HG02943 (cell line): Measurements from ENCODE around the gene GART.
"Not testable (repeated sequence)": the region's sequence is repeated elsewhere in the genome, so short reads cannot be mapped to it uniquely, and the experiment has no call there.

ENCODE experiments used
- ATAC-seq: cut with Tn5 transposase; IDR thresholded peaks from one replicate; pipeline ENCODE4 v1.9.1; 2021; ENCODE audit warnings: mild to moderate bottlenecking, low read depth, moderate library complexity; ENCODE audit not compliant: unreplicated experiment

GART gene

DNA sequence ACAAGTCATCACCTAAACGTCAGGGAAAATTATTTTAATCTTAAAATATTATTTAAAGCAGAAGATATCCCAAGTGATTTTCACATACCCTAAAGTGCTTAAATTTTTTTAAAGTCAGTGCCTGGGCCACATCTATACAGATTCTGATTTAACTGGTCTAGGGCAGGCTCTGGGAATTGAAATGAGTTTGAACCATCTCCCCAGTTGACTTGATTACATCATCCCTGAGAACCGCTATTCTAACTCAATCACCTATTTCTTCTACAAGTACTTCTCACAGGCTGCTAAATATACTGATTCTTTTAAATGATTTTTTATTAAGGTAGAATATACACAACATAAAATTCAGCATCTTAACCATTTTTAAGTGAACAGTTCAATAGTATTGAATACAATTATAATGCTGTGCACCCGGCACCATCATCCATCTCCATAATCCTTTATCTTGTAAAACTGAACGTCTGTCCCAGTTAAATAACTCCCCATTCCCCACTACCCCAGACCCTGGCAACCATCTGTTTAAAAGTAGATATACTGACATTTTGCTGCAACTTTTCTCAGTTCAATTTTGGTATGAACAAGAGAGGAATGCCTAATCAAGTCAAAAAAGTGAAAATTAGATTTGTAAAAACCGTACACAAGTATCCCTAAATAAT lies 19.5 kb downstream of the GART start:
- ATAC-seq, result no peak

DNA sequence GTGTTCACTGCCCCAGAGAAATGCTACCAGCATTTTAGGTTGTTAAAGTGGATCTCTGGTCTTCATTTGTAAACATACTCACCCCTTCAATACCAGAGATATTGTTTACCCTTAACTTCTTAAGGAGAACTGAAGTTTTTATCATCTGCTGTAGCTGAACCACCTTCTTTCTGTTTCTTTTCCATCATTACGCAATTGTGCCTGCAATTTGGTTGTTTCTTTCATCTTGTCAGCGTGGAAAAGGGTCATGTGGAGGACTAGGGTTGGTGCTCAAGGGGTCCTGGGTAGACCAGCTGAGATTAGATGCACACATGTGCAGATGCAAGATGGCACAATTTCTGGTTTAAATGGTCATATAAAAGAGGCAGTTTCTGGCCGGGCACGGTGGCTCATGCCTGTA lies 23.0 kb downstream of the GART start:
- ATAC-seq, result no peak

DNA sequence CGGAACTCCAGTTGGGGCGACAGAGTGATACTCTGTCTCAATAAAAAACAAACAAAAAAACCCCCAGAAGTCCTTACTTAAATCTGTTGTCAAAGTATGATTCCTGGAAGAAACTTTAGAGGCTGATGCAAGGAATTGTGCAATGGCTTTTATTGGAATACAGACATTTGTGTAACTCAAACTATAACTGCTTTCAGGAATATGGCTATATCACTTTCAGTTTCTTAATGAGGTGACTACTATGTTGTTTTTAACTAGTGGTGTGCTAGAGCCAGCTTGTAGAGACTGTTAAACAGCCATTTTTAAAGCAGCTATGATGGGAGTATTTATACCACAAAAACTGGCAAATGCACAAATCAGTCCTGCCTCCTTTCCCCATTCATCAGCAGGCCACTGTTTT lies 27.7 kb downstream of the GART start:
- no peak for ATAC-seq

DNA sequence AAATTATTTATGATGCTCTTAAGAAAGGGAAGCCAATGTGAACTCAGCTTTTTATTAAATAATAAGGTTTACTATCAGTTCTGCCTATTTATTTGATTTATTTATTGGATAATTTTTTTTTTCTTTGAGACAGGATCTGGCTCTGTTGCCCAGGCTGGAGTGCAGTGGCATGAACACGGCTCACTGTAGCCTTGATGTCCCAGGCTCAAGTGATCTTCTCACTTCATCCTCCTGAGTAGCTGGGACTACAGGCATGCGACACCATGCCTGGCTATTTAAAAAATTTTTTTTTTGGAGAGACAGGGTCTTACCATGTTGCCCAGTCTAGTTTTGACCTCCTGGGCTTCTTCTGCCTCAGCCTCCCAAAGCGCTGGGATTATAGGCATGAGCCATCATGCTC lies 29.4 kb downstream of the GART start:
- no peak for ATAC-seq

DNA sequence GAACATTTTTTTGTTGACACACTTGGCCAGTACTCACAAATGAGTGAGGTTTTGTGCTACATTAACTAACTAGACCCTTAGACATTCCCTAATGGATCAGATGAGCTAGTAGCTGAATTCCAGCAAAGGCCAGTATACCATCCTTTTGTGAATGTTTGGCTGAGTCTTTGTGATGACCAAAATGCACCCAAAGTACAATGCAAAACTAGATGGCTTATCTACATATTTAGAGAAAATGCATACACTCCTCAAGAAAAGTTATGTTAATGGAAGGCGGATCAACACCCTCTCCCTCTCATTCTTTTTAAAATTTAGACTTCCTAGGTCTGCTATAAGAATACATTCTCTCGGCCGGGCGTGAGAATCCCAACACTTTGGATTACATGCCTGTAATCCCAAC lies 30.3 kb downstream of the GART start:
- no peak for ATAC-seq

DNA sequence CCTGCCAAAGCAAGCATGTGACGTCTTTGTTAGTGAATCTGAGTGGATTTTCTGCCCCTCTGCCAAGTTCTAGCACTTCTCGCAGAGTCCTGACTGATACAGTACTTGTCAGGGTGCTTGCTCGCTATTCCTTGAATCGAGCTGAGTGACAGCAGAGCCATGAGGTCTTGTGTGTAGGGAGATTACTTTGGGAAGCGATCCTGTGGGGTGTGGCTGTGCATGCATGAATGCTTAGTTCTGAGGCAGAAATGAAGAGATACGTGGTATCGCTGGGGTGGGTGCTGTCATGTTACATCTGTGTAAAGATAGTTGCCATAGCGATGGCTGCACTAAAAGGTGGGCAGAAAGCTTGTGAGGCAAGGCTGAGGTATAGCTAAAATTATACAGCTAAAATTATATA lies 31.1 kb downstream of the GART start:
- ATAC-seq, result no peak

DNA sequence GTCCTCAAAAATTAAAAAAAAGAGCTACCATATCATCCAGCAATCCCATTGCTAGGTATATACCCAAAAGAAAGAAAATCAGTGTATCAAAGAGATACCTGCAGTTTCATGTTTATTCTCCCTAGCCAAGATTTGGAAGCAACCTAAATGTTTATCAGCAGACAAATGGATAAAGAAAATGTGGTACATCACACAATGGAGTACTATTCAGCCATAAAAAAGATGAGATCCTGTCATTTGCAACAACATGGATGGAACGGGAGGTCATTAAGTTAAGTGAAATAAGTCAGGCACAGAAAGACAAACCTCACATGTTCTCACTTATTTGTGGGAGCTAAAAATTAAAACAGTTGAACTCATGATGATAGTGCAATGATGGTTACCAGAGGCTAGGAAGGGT lies 34.9 kb downstream of the GART start:
- ATAC-seq, result not testable (repeated sequence)

DNA sequence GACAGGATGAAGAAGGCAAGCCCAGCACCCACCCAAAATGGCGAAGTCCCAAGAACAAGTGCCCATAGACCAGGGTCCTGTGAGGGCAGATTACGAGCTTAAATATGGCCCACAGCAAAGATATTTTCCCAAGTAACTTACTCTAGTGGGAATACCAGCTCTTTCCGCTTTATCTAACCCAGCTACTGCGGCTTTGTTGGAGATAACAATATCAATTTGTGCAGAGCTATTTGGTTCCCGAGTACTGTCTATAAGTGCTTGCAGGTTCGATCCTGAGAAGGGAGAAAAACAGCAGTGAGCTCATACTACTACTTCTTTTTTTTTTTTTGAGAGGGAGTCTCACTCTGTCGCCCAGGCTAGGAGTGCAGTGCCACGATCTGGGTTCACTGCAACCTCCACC lies 36.1 kb downstream of the GART start:
- ATAC-seq, result no peak

DNA sequence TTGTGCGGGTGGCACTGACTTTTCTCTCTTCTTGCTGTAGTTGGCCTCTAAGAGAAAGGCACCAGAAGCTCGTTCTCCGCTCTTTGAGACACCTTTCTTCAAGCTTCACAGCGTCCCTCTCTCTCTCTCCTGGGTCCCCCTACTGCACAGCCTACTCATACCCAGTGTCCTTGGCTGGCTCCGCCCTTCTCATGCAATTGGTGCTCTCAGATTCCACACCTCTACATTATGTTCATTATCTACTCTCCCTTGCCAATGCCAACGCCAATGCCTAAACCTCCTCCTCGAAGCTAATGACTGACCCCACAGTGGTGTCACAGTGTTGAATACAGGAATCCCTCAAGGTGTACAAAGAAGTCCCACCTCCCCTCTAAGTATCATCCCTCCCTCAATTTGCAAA lies 45.6 kb downstream of the GART start:
- ATAC-seq, result no peak

DNA sequence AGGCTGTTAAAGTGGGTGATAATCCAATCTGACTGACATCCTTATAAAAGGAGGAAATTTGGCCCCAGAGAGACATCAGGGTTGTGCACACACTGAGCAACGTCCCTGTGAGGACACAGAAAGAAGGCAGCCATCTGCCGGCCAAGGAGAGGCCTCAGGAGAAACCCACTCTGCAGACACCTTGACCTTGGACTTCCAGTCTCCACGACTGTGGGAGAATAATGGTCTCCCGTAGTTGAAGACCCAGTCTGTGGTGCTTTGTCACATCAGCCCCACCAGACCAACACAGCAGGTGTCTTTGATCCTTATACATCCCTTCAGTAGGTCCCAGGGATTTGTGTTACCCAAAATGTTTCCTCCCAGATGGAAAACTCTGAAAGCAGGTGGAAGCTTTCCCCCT lies 46.2 kb downstream of the GART start:
- ATAC-seq, result no peak

DNA sequence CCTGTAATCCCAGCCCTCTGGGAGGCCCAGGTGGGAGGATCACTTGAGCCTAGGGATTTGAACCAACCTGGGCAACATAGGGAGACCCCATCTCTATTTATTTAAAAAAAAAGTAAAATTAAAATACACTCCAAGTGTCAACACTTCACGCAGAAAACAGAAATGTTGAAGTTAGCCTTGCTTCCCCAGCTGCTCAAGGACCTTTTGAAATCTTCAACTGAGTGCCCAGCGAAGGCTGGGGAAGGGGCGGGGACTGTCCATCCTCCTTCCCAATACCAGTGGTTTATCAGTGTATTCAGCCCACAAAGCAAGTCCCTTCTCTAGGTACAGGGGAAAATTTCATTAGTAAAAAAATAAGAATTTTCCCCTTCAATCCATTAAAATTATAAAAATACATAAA lies 48.2 kb downstream of the GART start:
- ATAC-seq, result no peak

DNA sequence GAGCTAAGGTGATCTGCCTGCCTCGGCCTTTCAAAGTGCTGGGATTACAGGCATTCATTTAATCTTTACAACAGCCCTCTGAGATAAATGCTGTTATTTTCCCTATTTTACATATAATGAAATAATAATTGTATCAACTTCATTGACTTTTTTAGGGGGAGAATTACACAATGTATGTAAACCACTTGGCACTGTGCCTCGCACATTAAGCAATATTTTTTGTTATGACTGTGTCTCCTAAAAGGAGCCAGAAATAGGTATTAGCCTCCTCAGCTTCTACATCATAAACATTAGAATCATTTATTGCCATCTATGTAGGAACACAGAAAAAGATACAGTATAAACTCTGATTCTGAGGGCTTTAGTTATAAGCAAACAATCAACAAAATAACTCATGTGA lies 49.3 kb downstream of the GART start:
- ATAC-seq, result no peak

DNA sequence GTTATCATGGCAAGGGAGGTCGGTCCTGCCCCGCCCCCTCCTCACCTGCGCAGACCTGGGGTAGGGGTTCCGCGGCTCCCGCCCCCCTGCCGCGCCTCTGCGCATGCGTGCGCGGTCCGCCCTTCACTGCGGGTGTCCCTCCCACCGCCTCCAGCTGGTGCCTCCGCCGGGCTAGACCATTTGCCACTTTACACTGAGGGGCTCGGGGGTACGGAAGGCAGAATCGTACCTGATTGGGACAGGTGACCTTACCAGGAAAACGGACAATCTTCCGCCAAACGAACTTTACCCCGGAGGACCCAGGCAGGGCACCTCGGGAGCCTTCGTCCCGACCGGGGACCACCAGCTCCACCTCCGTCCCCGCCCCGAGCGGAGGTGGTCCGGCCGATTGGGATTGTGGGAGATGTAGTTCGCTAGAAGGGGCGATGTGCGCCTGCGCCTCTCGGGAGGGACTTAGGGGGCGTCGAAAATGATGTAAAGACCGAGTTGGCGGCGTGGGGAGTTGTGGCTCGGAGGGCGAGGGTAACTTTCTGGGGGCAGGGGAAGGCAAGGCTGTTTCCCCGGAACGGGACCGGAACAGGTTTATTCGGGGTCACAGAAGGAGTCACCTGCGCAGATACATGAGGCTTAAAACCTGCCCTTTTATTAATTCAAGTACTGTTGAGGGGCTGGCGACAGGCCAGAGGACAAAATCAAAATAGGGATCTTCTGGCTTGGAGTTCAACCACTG lies 50.4 kb downstream of the GART start, which contains the start of gene DNAJC28:
Gene DNAJC28 (minus strand): TSS at position 344 of the 730 bp plus-strand sequence. CDS start 2,323 bp downstream, outside the sequence.
- ATAC-seq, result peak; percentile 98

DNA sequence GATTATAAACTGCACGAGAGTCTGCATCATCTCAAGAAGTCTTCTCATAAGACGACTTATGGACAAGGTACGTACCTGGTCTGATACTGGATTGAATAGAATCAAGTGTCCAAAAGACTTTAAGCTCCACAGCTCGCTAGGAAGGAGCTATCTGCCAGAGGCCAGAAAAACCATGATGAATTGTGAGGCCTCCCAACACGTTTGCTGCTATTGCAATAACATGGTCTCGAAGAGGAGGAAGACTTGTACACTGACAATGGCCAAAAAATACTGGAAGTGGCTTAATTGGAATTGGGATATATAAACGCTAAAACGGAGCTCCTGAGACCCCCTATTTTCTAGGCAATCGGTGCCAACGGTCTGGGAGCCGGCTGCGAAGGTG lies 50.9 kb downstream of the GART start:
- no peak for ATAC-seq

DNA sequence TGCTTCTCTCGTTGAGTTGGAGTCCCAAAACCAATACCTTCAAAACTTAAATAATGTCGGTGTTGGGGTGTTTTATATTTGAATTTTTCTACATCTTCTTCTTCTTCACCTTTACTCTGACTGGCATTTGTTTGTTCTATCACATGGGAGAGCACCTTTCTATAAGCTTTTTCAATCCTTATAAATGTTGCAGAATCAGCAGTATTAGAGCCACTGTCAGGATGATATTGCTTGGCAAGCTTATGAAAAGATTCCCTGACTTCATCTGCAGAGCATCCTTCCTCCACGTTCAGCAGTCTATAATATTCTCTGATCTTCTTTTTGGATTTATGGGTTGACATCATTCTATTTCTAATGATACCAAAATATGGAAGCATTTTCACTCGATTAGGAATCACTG lies 53.0 kb downstream of the GART start:
- no peak for ATAC-seq

DNA sequence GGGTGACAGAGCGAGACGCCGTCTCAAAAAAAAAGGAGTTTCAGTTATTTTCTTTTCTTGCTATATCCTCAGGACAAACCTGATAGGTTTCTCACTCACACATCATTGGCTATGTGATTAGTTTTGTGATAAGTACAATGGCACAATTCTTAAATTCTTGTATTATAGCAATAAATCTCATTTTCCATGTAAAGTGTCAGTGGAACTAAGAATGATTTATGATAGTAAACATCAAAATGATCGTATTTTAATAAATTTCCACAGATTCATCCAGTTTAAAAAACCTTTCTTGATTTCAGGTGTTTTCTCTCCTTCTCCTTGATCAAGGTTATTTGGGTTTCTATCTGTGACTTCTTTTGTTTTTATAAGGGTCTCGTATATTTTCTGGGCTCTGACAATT lies 53.9 kb downstream of the GART start:
- ATAC-seq, result no peak

DNA sequence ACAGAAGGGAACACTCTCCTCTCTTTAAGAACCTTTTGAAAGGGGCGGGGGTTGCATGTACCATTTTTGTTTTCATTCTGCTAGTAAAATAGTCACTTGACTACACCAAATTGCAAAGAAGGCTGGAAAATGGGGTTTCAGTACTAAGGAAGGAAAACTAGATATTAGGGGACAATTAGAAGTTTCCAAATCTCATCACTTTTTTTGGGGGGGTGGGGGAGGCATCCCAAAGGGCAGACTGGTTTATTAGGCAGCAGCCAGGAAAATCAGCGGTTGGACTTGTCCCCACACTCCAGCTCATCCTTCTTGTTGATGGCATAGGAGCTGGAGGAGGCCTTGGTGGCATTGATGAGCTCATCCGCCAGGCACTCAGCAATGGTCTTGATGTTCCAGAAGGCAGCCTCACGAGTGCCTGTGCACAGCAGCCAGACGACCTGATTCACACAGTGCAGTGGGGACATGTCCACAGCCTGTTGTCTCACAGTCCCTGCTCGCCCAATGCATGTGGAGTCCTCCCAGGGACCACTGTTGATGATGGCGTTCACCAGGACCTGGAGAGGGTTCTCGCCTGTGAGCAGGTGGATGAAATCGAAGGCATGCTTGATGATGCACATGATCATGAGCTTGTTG lies 60.5 kb downstream of the GART start:
- no peak for ATAC-seq

DNA sequence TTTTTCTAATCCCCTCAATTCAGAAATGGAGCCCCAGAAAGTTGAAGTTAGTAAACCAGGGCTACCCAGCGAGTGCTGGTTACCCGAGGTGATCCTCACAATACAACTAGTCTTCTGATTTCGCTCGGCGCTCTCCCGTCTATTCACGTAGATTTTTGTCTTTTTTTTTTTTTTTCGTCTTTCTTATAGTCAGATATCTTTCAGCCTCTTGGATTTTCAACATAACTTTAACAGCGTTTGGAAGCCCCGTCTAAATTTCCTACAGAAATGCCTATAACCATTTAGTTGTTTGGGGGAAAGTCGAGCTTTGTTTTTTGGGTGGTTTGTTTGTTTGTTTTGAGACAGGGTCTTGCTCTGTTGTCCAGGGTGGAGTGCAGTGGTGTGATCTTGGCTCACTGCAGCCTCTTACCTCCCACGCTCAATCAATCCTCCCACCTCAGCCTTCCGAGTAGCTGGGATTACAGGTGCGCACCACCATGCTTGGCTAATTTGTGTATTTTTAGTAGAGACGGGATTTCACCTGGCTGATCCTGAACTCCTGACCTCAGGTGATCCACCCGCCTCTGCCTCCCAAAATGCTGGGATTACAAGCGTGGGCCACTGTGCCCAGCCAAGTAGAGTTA lies 61.3 kb downstream of the GART start:
- no peak for ATAC-seq

DNA sequence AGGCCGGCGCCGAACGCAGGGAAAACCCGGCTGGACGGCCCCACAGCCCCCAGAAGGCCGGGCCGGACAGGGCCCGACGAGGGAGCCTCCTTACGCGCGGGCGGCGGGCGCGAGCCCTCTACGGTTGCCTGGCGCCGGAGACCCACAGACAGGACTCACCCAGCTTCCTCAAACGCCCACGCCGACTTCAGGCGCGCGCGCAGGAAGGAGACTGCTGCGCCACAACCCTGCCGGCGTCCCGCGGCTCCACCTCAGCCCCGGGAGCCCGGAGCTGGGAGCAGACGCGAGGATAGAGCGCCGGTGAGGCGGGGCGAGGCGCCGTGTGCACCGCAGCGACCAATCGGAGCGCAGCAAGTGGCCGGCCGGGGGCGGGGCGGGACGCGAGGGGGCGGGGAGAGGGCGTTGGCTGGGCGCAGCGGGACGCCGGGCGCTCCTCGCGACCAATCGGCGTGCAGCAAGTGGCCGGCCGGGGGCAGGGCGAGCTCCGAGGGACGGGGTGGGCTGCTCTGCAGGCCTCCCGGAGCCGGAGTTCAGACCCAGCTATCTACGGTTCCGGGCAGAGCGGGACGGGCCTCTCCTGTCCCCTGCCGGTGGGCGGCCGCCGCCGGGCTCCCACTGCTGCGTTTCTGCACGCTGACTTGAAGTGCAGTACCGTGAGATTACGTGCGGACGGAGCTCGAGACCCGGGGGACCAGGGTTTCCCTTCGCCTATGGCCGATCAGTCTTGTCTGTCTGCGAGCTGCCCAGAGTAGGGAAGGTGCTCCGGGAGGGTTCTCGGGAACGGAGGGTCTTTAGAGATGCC lies 62.0 kb downstream of the GART start, which contains the start of gene TMEM50B:
Gene TMEM50B (minus strand): TSS at position 296 of the 802 bp plus-strand sequence. CDS start 11,089 bp downstream, outside the sequence.
- ATAC-seq, result peak; percentile 92

DNA sequence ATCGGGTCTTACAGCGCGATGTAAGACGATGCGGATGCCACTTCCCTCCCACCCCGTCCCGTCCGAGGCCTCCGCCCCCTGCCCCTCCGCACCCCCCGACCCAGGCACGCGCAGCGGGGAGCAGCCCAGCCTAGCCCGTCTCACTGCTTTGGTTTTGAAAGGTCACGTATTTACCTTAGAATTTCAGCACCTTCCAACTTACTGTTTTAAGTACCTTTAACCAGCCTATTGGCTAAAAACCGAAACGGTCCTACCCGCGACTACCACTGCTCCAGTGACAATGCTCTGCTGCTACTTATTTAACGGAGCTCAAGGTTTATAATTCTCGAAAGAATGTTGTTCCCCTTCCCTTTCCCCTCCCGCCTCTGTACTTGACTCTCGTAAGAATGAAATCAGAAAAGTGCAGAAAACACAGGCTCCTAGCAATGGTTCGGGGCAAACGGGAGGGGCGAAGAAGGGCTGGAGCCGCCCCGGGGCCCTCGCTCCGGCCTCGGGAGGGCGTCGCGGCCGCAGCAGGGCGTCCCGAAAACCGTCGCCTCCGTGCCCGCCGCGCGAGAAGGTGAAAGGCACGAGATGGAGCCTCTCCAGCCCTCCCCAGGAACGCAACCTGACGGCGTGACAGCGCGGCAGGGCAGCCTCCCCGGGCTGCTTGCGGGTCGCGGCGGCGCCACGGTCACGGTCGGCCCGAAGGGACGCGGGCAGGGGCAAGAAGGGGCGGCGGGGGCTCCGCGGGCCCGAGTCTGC lies 62.8 kb downstream of the GART start:
- peak; percentile 28 for ATAC-seq
